DOHH2 (cell line): ENCODE measurements around the gene USF3.

Experiments used
- H3F3A ChIP-seq: fragments of 200-600 bp; sonication (generic), shearing (Covaris generic); 2 replicates; pipeline ENCODE4 v1.6.0; 2016; ENCODE audit warnings: antibody characterized with exemption, mild to moderate bottlenecking; ENCODE audit not compliant: control insufficient read depth, insufficient read depth
- H3K27ac ChIP-seq: fragments of 200-600 bp; sonication (generic); 2 replicates; pipeline ENCODE4 v1.5.1; 2014; ENCODE audit warnings: low read depth, mild to moderate bottlenecking, low read length, moderate library complexity
- H3K27me3 ChIP-seq: fragments of 200-600 bp; sonication (generic); 2 replicates; pipeline ENCODE4 v1.6.1; 2014; ENCODE audit warnings: mild to moderate bottlenecking, low read length, mixed read lengths; ENCODE audit not compliant: control insufficient read depth
- H3K36me3 ChIP-seq: fragments of 200-600 bp; sonication (generic); 2 replicates; pipeline ENCODE4 v1.6.1; 2014; ENCODE audit warnings: mild to moderate bottlenecking, low read length, moderate library complexity, mixed read lengths; ENCODE audit not compliant: control insufficient read depth
- H3K4me1 ChIP-seq: fragments of 200-600 bp; sonication (generic); 2 replicates; pipeline ENCODE4 v1.6.1; 2014; ENCODE audit warnings: mild to moderate bottlenecking, low read length, mixed read lengths; ENCODE audit not compliant: control insufficient read depth
- H3K4me2 ChIP-seq: fragments of 200-600 bp; sonication (generic); 2 replicates; pipeline ENCODE4 v1.6.0; 2014; ENCODE audit warnings: mild to moderate bottlenecking, low read length, moderate library complexity
- H3K4me3 ChIP-seq: fragments of 200-600 bp; sonication (generic); 2 replicates; pipeline ENCODE4 v1.5.1; 2014; ENCODE audit warnings: mild to moderate bottlenecking, low read length, mixed read lengths
- H3K79me2 ChIP-seq: fragments of 200-600 bp; sonication (generic); 2 replicates; pipeline ENCODE4 v1.6.1; 2014; ENCODE audit warnings: mild to moderate bottlenecking, low read length, mixed read lengths; ENCODE audit not compliant: control insufficient read depth
- H3K9me2 ChIP-seq: fragments of 200-600 bp; sonication (generic); replicated peaks from 2 replicates; pipeline ENCODE4 v1.6.1; 2014; ENCODE audit warnings: mild to moderate bottlenecking, low read length, mixed read lengths; ENCODE audit not compliant: control insufficient read depth
- H3K9me3 ChIP-seq: fragments of 200-600 bp; sonication (generic); 2 replicates; pipeline ENCODE4 v1.6.1; 2014; ENCODE audit warnings: antibody characterized with exemption, low read length, mixed read lengths; ENCODE audit not compliant: control insufficient read depth, insufficient read depth
- H4K20me1 ChIP-seq: fragments of 200-600 bp; sonication (generic); 2 replicates; pipeline ENCODE4 v1.6.0; 2014; ENCODE audit warnings: low read depth, mild to moderate bottlenecking, antibody characterized with exemption, low read length, moderate library complexity; ENCODE audit not compliant: control insufficient read depth, insufficient read depth
- EZH2phosphoT487 ChIP-seq: fragments of 200-600 bp; sonication (generic); IDR thresholded peaks from 2 replicates; pipeline ENCODE4 v1.6.1; 2017; ENCODE audit warnings: borderline replicate concordance, mild to moderate bottlenecking, antibody characterized with exemption, low read length, moderate library complexity, mixed read lengths
- TF ChIP-seq, protein P1 (sequence below): fragments of 200-600 bp; sonication (generic); IDR thresholded peaks from one replicate; pipeline ENCODE4 v1.5.1; 2014; ENCODE audit warnings: antibody characterized with exemption, mild to moderate bottlenecking, low read depth, low read length; ENCODE audit not compliant: poor library complexity, severe bottlenecking

USF3 gene

DNA sequence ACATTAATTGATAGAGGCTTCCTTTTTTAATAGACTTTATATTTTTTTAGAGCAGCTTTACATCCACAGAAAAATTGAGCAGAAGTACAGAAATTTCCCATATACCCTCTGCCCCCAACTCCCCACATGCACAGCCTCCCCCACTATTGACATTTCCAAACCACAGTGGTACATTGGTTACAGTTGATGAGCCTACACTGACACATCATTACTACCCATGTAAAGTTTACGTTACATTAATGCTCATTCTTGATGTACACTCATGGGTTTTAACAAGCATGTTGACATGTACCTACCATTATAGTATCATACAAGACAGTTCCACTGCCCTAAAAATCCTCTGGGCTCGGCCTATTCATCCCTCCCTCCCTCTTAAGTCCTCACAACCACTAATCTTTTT lies 78.7 kb downstream of the USF3 start:
- Histone ChIP-seq H3K4me3 (no peak overlapping the region), H3K9me3 (no peaks in the 10 kb centered on the region), H3K27me3 (no peaks in the 10 kb centered on the region), H3K9me2 (no peaks in the 10 kb centered on the region), H3K4me2 (no peak overlapping the region), H3F3A (no peaks in the 10 kb centered on the region), H3K36me3 (no peaks in the 10 kb centered on the region), H4K20me1 (no peaks in the 10 kb centered on the region), H3K4me1 (peaks cover 5% of the 10 kb centered on the region; the same call in 1 of the 2 replicates), H3K79me2 (no peaks in the 10 kb centered on the region), H3K27ac (no peak overlapping the region)
- TF ChIP-seq, protein P1, sequence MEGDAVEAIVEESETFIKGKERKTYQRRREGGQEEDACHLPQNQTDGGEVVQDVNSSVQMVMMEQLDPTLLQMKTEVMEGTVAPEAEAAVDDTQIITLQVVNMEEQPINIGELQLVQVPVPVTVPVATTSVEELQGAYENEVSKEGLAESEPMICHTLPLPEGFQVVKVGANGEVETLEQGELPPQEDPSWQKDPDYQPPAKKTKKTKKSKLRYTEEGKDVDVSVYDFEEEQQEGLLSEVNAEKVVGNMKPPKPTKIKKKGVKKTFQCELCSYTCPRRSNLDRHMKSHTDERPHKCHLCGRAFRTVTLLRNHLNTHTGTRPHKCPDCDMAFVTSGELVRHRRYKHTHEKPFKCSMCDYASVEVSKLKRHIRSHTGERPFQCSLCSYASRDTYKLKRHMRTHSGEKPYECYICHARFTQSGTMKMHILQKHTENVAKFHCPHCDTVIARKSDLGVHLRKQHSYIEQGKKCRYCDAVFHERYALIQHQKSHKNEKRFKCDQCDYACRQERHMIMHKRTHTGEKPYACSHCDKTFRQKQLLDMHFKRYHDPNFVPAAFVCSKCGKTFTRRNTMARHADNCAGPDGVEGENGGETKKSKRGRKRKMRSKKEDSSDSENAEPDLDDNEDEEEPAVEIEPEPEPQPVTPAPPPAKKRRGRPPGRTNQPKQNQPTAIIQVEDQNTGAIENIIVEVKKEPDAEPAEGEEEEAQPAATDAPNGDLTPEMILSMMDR: no peak
- no peak for TF ChIP-seq EZH2phosphoT487

DNA sequence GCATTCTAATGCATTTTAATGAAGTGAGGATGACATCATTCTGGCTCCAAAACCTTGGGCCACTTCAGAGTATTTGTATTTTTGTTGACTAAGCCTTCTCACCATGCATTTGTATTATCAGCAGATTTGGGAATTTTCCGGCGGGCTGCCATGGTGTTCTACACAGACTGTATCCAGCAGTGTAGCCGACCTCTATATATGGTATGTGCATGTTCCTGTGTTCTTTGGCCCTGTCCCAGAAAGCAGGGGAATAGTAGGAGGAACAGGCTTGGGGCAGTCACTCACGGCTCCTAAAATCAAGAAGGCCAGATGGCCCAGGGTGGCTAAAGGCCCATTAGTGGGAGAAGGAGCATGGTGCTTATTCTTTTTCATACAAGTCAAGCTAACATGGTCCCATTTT lies 80.5 kb downstream of the USF3 start:
- H3K9me3 ChIP-seq: no peaks in the 10 kb centered on the region
- no peaks in the 10 kb centered on the region for H4K20me1 ChIP-seq
- H3K27ac ChIP-seq: no peak overlapping the region
- no peaks in the 10 kb centered on the region for H3K27me3 ChIP-seq
- no peaks in the 10 kb centered on the region for H3K36me3 ChIP-seq
- H3K4me1 ChIP-seq: peaks cover 5% of the 10 kb centered on the region; the same call in 1 of the 2 replicates
- no peak overlapping the region for H3K4me2 ChIP-seq
- no peak overlapping the region for H3K4me3 ChIP-seq
- TF ChIP-seq, protein P1: no peak
- TF ChIP-seq EZH2phosphoT487: no peak
- no peaks in the 10 kb centered on the region for H3K9me2 ChIP-seq
- H3F3A ChIP-seq: no peaks in the 10 kb centered on the region
- no peaks in the 10 kb centered on the region for H3K79me2 ChIP-seq

- TF ChIP-seq, protein P1: no peak
- no peak for TF ChIP-seq EZH2phosphoT487
- Histone ChIP-seq H3K9me2 (no peaks in the 10 kb centered on the region), H3K27ac (no peak overlapping the region), H3K4me2 (no peak overlapping the region), H3K79me2 (no peaks in the 10 kb centered on the region), H3F3A (no peaks in the 10 kb centered on the region), H3K36me3 (no peaks in the 10 kb centered on the region), H3K4me1 (no peaks in the 10 kb centered on the region), H3K27me3 (no peaks in the 10 kb centered on the region), H3K9me3 (no peaks in the 10 kb centered on the region), H4K20me1 (no peaks in the 10 kb centered on the region), H3K4me3 (no peak overlapping the region)
These were observed 82.0 kb downstream of the USF3 start for GRCh38 chr3:113614402-113614801.
